ENCODE results near the gene SULF2. TPM values are rescaled to one million over a fixed set of nuclear protein-coding genes. Genes with fewer than 3 reads are reported as not detected.

Gene SULF2
- total and polyA plus RNA-seq, 9 of the 15 experiments (the other 6 are each of a cell fraction or from before 2014, with no cell fraction given) = 0.33 TPM; not detected in 8

DNA sequence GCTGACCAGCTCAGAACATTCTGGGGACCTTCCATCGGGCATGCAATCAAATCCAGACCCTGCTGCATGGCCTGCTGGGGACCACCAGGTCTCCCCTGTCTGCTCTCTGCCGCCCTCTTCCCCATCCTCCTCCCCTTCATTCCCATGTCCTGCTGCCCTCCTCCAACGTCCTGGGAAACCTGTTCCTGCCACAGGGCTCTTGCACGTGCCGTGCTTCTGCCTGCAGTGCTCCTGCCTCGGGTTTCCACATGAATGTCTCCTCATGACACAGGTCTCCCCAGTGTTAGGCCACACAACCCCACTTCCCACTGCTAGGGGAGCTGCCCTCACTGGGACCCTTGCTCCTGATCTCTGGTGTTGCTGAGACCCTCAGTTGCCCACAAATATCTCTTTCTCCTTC, 37.2 kb downstream of the SULF2 start (continued):
- TF ChIP-seq ZNF277 (CRISPR knock-in tag; IDR thresholded peaks at IDR 0.05; ENCODE audit: borderline replicate concordance) = no peak
- TF ChIP-seq KLF13 (tag; IDR thresholded peaks at IDR 0.05; ENCODE audit: borderline replicate concordance, low read depth) = no peak
- no peak for TF ChIP-seq ZNF174 (CRISPR knock-in tag; IDR thresholded peaks at IDR 0.05)

DNA sequence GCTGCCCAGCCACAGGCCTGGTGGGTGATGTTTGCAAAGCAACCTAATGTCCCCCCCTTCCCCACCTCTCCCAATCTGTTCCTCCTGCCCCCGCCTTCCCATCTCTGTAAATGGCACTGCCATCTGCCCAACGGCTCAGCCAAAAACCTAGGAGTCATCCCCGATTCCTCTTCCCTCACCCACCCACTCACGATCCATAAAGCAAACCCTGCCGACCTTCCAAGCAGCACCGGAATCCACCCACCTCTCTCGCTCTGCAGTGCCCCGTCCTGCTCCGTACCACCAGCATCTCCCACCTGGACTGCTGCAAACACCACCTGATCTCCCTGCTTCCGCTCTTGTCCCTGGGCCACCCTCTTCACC, 37.6 kb downstream of the SULF2 start:
- peaks cover 18% of the 10 kb centered on the region for H4K20me1 ChIP-seq (replicated peaks; ENCODE audit: control insufficient read depth, insufficient read depth, low read length)
- no peak for FAIRE-seq
- no peak for ATAC-seq
- H3K4me3 ChIP-seq = no peak overlapping the region
- H3K9ac ChIP-seq (ENCODE audit: insufficient read depth in 1 of 2, low read depth in 2 of 2, low read length in 2 of 2) = 0 out of 4 replicates have a peak overlapping the region, but pooled peaks of 1 of the 2 experiments have one; percentile 6
- in situ Hi-C loops (cut with MboI) (no loop called here), intact Hi-C loops (cut with micrococcal nuclease) (no loop called here)
- H3K9me3 ChIP-seq (replicated peaks; ENCODE audit: control insufficient read depth, insufficient read depth, low read depth, low read length) = no peaks in the 10 kb centered on the region
- H3K9me1 ChIP-seq (ENCODE audit: control insufficient read depth, insufficient read depth, low read length) = no peaks in the 10 kb centered on the region
- ChIA-PET CTCF (ENCODE audit: low intra/inter-chr PET ratio) (no interaction called here), POLR2A (interaction anchor here (0.5 to 0.6 kb wide), 2 partner anchors 9 kb away, joined by 3 read pairs; no protein-coding TSS in a partner anchor)
- no peaks in the 10 kb centered on the region for H3K36me3 ChIP-seq (ENCODE audit: control insufficient read depth, insufficient read depth, low read length)
- H3K4me2 ChIP-seq (ENCODE audit: insufficient read depth, low read length) = no peak overlapping the region
- H3K27me3 ChIP-seq (ENCODE audit: control insufficient read depth in 2 of 2, insufficient read depth in 2 of 2, low read length in 2 of 2) = peaks cover 13 to 70% of the 10 kb centered on the region in 2 experiments; a peak in 4 of 5 replicates
- H3K79me2 ChIP-seq (ENCODE audit: control insufficient read depth, insufficient read depth, low read length) = no peaks in the 10 kb centered on the region
- H3K4me1 ChIP-seq (replicated peaks in 1 of 2; ENCODE audit: control insufficient read depth in 2 of 2, insufficient read depth in 2 of 2, low read length in 2 of 2) = no peaks in the 10 kb centered on the region
- no peak overlapping the region for H2AFZ ChIP-seq (ENCODE audit: low read depth, low read length)
- H3K27ac ChIP-seq (ENCODE audit: extremely low read depth, low read depth, low read length) = no peak overlapping the region
- 2% methylated on average over 10 of the region's 10 CpGs for WGBS (ENCODE audit: insufficient coverage, low coverage, missing lambda C conversion rate)
- DNase-seq (ENCODE audit: extremely low read depth in 1 of 4, low spot score in 3 of 4) = no peak
- no TSS peak for BruUV-seq (replicated peaks)
- no peak for TF ChIP-seq HCFC1 (IDR thresholded peaks at IDR 0.05; ENCODE audit: low read depth, low read length)
- TF ChIP-seq, protein P1, sequence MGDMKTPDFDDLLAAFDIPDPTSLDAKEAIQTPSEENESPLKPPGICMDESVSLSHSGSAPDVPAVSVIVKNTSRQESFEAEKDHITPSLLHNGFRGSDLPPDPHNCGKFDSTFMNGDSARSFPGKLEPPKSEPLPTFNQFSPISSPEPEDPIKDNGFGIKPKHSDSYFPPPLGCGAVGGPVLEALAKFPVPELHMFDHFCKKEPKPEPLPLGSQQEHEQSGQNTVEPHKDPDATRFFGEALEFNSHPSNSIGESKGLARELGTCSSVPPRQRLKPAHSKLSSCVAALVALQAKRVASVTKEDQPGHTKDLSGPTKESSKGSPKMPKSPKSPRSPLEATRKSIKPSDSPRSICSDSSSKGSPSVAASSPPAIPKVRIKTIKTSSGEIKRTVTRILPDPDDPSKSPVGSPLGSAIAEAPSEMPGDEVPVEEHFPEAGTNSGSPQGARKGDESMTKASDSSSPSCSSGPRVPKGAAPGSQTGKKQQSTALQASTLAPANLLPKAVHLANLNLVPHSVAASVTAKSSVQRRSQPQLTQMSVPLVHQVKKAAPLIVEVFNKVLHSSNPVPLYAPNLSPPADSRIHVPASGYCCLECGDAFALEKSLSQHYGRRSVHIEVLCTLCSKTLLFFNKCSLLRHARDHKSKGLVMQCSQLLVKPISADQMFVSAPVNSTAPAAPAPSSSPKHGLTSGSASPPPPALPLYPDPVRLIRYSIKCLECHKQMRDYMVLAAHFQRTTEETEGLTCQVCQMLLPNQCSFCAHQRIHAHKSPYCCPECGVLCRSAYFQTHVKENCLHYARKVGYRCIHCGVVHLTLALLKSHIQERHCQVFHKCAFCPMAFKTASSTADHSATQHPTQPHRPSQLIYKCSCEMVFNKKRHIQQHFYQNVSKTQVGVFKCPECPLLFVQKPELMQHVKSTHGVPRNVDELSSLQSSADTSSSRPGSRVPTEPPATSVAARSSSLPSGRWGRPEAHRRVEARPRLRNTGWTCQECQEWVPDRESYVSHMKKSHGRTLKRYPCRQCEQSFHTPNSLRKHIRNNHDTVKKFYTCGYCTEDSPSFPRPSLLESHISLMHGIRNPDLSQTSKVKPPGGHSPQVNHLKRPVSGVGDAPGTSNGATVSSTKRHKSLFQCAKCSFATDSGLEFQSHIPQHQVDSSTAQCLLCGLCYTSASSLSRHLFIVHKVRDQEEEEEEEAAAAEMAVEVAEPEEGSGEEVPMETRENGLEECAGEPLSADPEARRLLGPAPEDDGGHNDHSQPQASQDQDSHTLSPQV (IDR thresholded peaks at IDR 0.05) = no peak
- TF ChIP-seq TCFL5 (CRISPR knock-in tag; conservative IDR thresholded peaks at IDR 0.05) = no peak
- TF ChIP-seq ZNF551 (CRISPR knock-in tag; IDR thresholded peaks at IDR 0.05) = no peak
- no peak for TF ChIP-seq MTA3 (IDR thresholded peaks at IDR 0.05; ENCODE audit: borderline replicate concordance)
- TF ChIP-seq ZNF785 (CRISPR knock-in tag; IDR thresholded peaks at IDR 0.05) = no peak
- no peak for TF ChIP-seq ZNF174 (CRISPR knock-in tag; IDR thresholded peaks at IDR 0.05)
- TF ChIP-seq FUS (optimal IDR thresholded peaks at IDR 0.05; ENCODE audit: low read depth, low read length) = no peak
- no peak for TF ChIP-seq SRSF1 (IDR thresholded peaks at IDR 0.05; ENCODE audit: low read depth, low read length)
- TF ChIP-seq MYNN (IDR thresholded peaks at IDR 0.05) = no peak
- TF ChIP-seq MYNN (CRISPR knock-in tag; IDR thresholded peaks at IDR 0.05) = no peak
- TF ChIP-seq, protein P2, sequence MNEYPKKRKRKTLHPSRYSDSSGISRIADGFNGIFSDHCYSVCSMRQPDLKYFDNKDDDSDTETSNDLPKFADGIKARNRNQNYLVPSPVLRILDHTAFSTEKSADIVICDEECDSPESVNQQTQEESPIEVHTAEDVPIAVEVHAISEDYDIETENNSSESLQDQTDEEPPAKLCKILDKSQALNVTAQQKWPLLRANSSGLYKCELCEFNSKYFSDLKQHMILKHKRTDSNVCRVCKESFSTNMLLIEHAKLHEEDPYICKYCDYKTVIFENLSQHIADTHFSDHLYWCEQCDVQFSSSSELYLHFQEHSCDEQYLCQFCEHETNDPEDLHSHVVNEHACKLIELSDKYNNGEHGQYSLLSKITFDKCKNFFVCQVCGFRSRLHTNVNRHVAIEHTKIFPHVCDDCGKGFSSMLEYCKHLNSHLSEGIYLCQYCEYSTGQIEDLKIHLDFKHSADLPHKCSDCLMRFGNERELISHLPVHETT (CRISPR knock-in tag; conservative IDR thresholded peaks at IDR 0.05 in 1 of 2, IDR thresholded peaks at IDR 0.05 in 1 of 2) = no peak
